Activated CD8-positive, alpha-beta T cell treated with anti-CD3 and anti-CD28 coated beads for 36 hours (primary cell): ENCODE results near the gene RTP5. TPM values are rescaled to one million over a fixed set of nuclear protein-coding genes. Genes with fewer than 3 reads are reported as not detected.
A peak's percentile ranks its signal among the peaks of the same experiment; 100 is the strongest.

ENCODE experiments used
- ATAC-seq: fragments of 200-7000 bp; cut with Tn5 transposase; one replicate; pipeline ENCODE4 v1.10.0; 2021; ENCODE audit warnings: mild to moderate bottlenecking, moderate library complexity
- CTCF ChIA-PET: fragments of 350-600 bp; sonication (Branson Sonifier 250); formaldehyde crosslinking; loops from one replicate; lab custom pipeline; 2021; ENCODE audit warnings: antibody characterized with exemption; lab: Charles Lee
- POLR2A ChIA-PET: fragments of 350-600 bp; sonication (Branson Sonifier 250); formaldehyde crosslinking; loops from one replicate; lab custom pipeline; 2021; ENCODE audit warnings: antibody characterized with exemption; lab: Charles Lee
- DNase-seq: peaks from one replicate; pipeline ENCODE4 v3.0.0-alpha.2; 2020
- H3K27ac Mint-ChIP-seq: one replicate; pipeline ENCODE4 v1.8.0; 2021; ENCODE audit warnings: mild to moderate bottlenecking, mixed read lengths
- H3K27me3 Mint-ChIP-seq: one replicate; pipeline ENCODE4 v1.8.0; 2021; ENCODE audit warnings: mixed read lengths
- H3K36me3 Mint-ChIP-seq: one replicate; pipeline ENCODE4 v1.8.0; 2021; ENCODE audit warnings: low read depth, mixed read lengths
- H3K4me1 Mint-ChIP-seq: one replicate; pipeline ENCODE4 v1.8.0; 2021; ENCODE audit warnings: low read depth, mixed read lengths
- H3K4me3 Mint-ChIP-seq: one replicate; pipeline ENCODE4 v1.8.0; 2021; ENCODE audit warnings: mild to moderate bottlenecking, moderate library complexity, mixed read lengths
- H3K9me3 Mint-ChIP-seq: one replicate; pipeline ENCODE4 v1.8.0; 2021; ENCODE audit warnings: mixed read lengths
- CTCF ChIP-seq: fragments of 200-600 bp; IDR thresholded peaks from one replicate; pipeline ENCODE4 v1.8.0; 2022; ENCODE audit warnings: antibody characterized with exemption, mild to moderate bottlenecking
- intact Hi-C: fragments of 100-400 bp; cut with micrococcal nuclease; formaldehyde crosslinking; loops from one replicate; pipeline ENCODE4 v1.10.0; 2022
- total RNA-seq, 2 experiments: library from RNA; stranded (reverse); gene quantifications; one replicate each; pipeline ENCODE4 v1.2.3, GENCODE V29; 2021

The RTP5 gene
- total RNA-seq, 2 experiments from 2014 or later, result 0.22 to 0.29 TPM

- intact Hi-C loops, result no loop called here
- Mint-ChIP-seq H3K27ac (no peak overlapping the region), H3K9me3 (no peaks in the 10 kb centered on the region), H3K4me3 (no peak overlapping the region), H3K4me1 (peaks cover 10% of the 10 kb centered on the region), H3K27me3 (peaks cover 15% of the 10 kb centered on the region), H3K36me3 (no peaks in the 10 kb centered on the region)
- TF ChIP-seq CTCF, result no peak
- CTCF ChIA-PET, result interaction anchor here (0.8 to 1.4 kb wide), 4 partner anchors 24 to 106 kb away, joined by 3 to 4 read pairs (median 3); no protein-coding TSS in a partner anchor
- no peak for ATAC-seq
- POLR2A ChIA-PET, result no interaction called here
- no peak for DNase-seq
These were observed 34.9 kb upstream of the RTP5 start for GRCh38 chr2:241834527-241835210.

DNA sequence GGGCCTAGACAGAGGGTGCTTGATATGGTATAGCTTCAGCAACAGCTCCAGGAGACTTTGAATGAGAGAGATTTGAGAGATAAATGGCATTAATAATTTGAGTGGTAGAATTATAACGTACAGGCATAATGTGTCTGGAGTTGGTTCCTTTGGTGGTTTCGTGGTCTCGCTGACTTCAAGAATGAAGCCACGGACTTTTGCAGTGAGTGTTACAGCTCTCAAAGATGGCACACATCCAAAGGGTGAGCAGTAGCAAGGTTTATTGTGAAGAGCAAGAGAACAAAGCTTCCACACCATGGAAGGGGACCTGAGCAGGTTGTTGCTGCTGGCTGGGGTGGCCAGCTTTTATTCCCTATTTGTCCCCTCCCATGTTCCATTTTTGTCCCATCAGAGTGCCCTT is 33.9 kb upstream of the RTP5 start:
- Mint-ChIP-seq H3K4me3 (no peak overlapping the region), H3K27ac (no peak overlapping the region), H3K4me1 (peaks cover 10% of the 10 kb centered on the region), H3K27me3 (peaks cover 13% of the 10 kb centered on the region), H3K36me3 (no peaks in the 10 kb centered on the region), H3K9me3 (no peaks in the 10 kb centered on the region)
- ChIA-PET POLR2A (no interaction called here), CTCF (interaction anchor here (0.8 to 1.4 kb wide), 3 partner anchors 25 to 43 kb away, joined by 3 to 4 read pairs (median 3); no protein-coding TSS in a partner anchor)
- ATAC-seq (no peak), DNase-seq (peak; percentile 33)
- TF ChIP-seq CTCF, result no peak
- intact Hi-C loops, result no loop called here

- Mint-ChIP-seq H3K9me3 (no peaks in the 10 kb centered on the region), H3K27ac (no peak overlapping the region), H3K27me3 (peaks cover 13% of the 10 kb centered on the region), H3K4me3 (no peak overlapping the region), H3K4me1 (peaks cover 10% of the 10 kb centered on the region), H3K36me3 (no peaks in the 10 kb centered on the region)
- ChIA-PET POLR2A (interaction anchor here (1.1 kb wide), 1 partner anchor 33 kb away, joined by 3 read pairs; no protein-coding TSS in a partner anchor), CTCF (interaction anchor here (1.2 to 1.4 kb wide), 4 partner anchors 24 to 110 kb away, joined by 3 to 4 read pairs (median 4); no protein-coding TSS in a partner anchor)
- no peak for TF ChIP-seq CTCF
- ATAC-seq, result no peak
- no peak for DNase-seq
- intact Hi-C loops, result no loop called here
These were observed 33.2 kb upstream of the RTP5 start for GRCh38 chr2:241836292-241836691.

GRCh38 chr2:241837197-241837965 is 32.1 kb upstream of the RTP5 start:
- ATAC-seq (no peak), DNase-seq (no peak)
- no peak for TF ChIP-seq CTCF
- Mint-ChIP-seq H3K4me1 (peaks cover 10% of the 10 kb centered on the region), H3K27me3 (peaks cover 11% of the 10 kb centered on the region), H3K36me3 (no peaks in the 10 kb centered on the region), H3K4me3 (no peak overlapping the region), H3K9me3 (no peaks in the 10 kb centered on the region), H3K27ac (no peak overlapping the region)
- ChIA-PET POLR2A (interaction anchor here (1.1 kb wide), 1 partner anchor 34 kb away, joined by 3 read pairs; no protein-coding TSS in a partner anchor), CTCF (interaction anchor here (1.0 to 1.4 kb wide), 3 partner anchors 12 to 112 kb away, joined by 3 to 4 read pairs (median 3); no protein-coding TSS in a partner anchor)
- intact Hi-C loops, result no loop called here
